ENCODE measurements around the gene RPGRIP1L. TPM values are rescaled to one million over a fixed set of nuclear protein-coding genes. Genes with fewer than 3 reads are reported as not detected.

The RPGRIP1L gene
- total and polyA plus RNA-seq, 2 of the 13 experiments (the other 11 are each of a cell fraction or from before 2014, with no cell fraction given) = 5.0 to 13.5 TPM

GRCh38 chr16:53608094-53608493, 95.6 kb downstream of the RPGRIP1L start (continued):
- no peak for TF ChIP-seq ZBTB40 (IDR thresholded peaks at IDR 0.05)
- no peak for TF ChIP-seq ZBTB40 (CRISPR knock-in tag; IDR thresholded peaks at IDR 0.05)
- no peak for TF ChIP-seq ZNF510 (CRISPR knock-in tag; IDR thresholded peaks at IDR 0.05; ENCODE audit: low read depth)
- TF ChIP-seq GABPB1 (CRISPR knock-in tag; IDR thresholded peaks at IDR 0.05) = no peak
- TF ChIP-seq SRSF1 (optimal IDR thresholded peaks at IDR 0.05; ENCODE audit: low read depth, low read length) = no peak
- no peak for TF ChIP-seq MBD4 (IDR thresholded peaks at IDR 0.05; ENCODE audit: borderline replicate concordance, low read length)
- TF ChIP-seq SUZ12 (IDR thresholded peaks at IDR 0.05; ENCODE audit: low read depth, low read length) = no peak
- no peak for TF ChIP-seq ZNF234 (CRISPR knock-in tag; conservative IDR thresholded peaks at IDR 0.05)
- TF ChIP-seq NR2C2 (CRISPR knock-in tag; IDR thresholded peaks at IDR 0.05; ENCODE audit: borderline replicate concordance) = no peak
- TF ChIP-seq MZF1 (CRISPR knock-in tag; IDR thresholded peaks at IDR 0.05; ENCODE audit: borderline replicate concordance) = no peak
- TF ChIP-seq CBFB (CRISPR knock-in tag; IDR thresholded peaks at IDR 0.05) = no peak
